ENCODE data around the gene SETD5.
"Not testable (repeated sequence)": the region's sequence is repeated elsewhere in the genome, so short reads cannot be mapped to it uniquely, and the experiment has no call there.

SETD5 gene

DNA sequence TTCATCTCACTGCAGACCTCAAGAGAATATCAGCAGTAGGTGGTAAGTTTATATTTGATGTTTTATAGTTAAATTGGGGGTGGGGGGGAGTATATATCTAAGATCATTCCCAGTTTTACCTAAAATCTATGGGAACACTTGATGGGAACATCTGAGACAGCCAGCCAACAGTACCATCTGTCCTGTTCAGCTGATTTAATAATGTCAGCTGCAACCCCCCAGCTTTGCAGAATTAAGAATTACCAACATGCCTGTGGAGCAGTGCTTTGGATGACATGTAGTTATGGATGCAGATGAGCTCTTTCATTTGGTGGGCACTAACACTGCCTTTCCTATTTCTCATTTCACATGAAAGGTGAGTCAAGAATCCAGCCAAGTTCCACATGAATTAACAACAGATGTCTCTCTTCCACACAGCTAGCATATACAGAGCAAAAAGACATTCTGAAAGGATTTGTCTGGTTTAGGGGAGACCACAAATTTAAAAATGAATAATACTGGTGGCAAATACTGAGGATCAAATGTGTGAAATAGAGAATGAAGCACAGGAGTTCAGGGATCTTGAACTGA is 76.2 kb downstream of the SETD5 start:
- DNase-seq (ENCODE audit: low read depth) = no peak
- H3K4me3 ChIP-seq (ENCODE audit: control insufficient read depth, low read depth, low read length) = no peak overlapping the region
- TF ChIP-seq, protein P1, sequence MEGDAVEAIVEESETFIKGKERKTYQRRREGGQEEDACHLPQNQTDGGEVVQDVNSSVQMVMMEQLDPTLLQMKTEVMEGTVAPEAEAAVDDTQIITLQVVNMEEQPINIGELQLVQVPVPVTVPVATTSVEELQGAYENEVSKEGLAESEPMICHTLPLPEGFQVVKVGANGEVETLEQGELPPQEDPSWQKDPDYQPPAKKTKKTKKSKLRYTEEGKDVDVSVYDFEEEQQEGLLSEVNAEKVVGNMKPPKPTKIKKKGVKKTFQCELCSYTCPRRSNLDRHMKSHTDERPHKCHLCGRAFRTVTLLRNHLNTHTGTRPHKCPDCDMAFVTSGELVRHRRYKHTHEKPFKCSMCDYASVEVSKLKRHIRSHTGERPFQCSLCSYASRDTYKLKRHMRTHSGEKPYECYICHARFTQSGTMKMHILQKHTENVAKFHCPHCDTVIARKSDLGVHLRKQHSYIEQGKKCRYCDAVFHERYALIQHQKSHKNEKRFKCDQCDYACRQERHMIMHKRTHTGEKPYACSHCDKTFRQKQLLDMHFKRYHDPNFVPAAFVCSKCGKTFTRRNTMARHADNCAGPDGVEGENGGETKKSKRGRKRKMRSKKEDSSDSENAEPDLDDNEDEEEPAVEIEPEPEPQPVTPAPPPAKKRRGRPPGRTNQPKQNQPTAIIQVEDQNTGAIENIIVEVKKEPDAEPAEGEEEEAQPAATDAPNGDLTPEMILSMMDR (IDR thresholded peaks at IDR 0.05; ENCODE audit: control insufficient read depth, insufficient read depth, low read depth, low read length, missing control alignments) = no peak

- no peak for DNase-seq (ENCODE audit: low read depth)
- H3K4me3 ChIP-seq (ENCODE audit: control insufficient read depth, low read depth, low read length) = no peak overlapping the region
- TF ChIP-seq, protein P1 (IDR thresholded peaks at IDR 0.05; ENCODE audit: control insufficient read depth, insufficient read depth, low read depth, low read length, missing control alignments) = no peak
Measured at GRCh38 chr3:9474482-9474881, 77.1 kb downstream of the SETD5 start.

DNA sequence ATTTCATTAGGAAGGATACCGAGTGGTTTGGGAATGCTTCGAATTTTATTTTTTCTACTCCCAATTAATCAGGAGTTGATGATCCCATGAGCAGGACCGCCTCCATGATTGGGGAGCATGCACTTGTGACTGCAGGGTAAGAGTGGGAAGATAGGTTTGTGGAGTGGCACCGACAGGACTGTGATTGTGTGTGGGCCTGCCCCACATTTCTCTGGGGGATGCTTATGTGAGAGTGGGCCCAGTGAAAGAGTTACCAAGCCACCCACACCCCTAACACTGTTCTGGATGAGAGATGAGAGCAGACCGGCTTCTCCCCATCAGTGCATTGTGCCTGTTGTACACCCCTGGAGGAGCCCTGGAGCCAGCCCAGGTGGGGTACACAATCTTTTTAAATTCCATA is 79.5 kb downstream of the SETD5 start:
- no peak overlapping the region for H3K4me3 ChIP-seq (ENCODE audit: control insufficient read depth, low read depth, low read length)
- TF ChIP-seq, protein P1 (IDR thresholded peaks at IDR 0.05; ENCODE audit: control insufficient read depth, insufficient read depth, low read depth, low read length, missing control alignments) = no peak
- no peak for DNase-seq (ENCODE audit: low read depth)

- H3K4me3 ChIP-seq (ENCODE audit: control insufficient read depth, low read depth, low read length) = no peak overlapping the region
- DNase-seq (ENCODE audit: low read depth) = no peak
- TF ChIP-seq, protein P1 (IDR thresholded peaks at IDR 0.05; ENCODE audit: control insufficient read depth, insufficient read depth, low read depth, low read length, missing control alignments) = no peak
Measured at GRCh38 chr3:9480265-9480664, 82.8 kb downstream of the SETD5 start.

DNA sequence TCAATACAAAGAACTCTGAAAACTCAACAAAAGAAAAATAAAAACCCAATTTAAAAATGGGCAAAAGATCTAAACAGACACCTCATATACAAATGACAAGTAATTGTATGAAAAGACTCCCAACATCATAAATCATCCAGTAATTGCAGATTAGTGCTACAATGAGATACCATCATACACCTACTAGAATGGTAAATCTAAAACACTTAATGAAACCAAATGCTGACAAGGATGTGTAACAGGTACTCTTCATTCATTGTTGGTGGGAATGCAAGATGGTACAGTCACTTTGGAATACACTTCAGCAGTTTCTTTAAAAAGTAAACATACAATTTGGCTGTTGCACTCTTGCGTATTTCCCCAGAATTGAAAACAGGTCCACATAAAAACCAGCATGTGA is 87.8 kb downstream of the SETD5 start:
- TF ChIP-seq, protein P1 (IDR thresholded peaks at IDR 0.05; ENCODE audit: control insufficient read depth, insufficient read depth, low read depth, low read length, missing control alignments) = no peak
- H3K4me3 ChIP-seq (ENCODE audit: control insufficient read depth, low read depth, low read length) = no peak overlapping the region
- DNase-seq (ENCODE audit: low read depth) = no peak

- no peak overlapping the region for H3K4me3 ChIP-seq (ENCODE audit: control insufficient read depth, low read depth, low read length)
- DNase-seq (ENCODE audit: low read depth) = no peak
- TF ChIP-seq, protein P1 (IDR thresholded peaks at IDR 0.05; ENCODE audit: control insufficient read depth, insufficient read depth, low read depth, low read length, missing control alignments) = no peak
Measured at GRCh38 chr3:9491506-9491905, 94.1 kb downstream of the SETD5 start.

DNA sequence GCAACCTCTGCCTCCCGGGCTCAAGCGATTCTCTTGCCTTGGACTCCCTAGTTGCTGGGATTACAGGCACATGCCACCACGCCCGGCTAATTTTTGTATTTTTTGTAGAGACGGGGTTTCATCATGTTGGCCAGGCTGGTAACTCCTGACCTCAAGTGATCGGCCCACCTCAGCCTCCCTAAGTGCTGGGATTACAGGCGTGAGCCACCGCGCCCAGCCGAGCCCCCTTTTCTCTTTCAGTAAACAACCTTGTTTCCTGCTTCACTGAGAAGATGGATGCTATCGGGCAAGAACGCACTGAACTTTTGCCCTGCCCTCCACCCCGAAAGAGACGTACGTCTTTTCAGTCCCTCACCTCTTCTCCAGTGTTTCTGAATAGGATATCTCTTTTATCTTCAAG is 96.6 kb downstream of the SETD5 start:
- not testable (repeated sequence) for H3K4me3 ChIP-seq (ENCODE audit: control insufficient read depth, low read depth, low read length); DNase-seq (ENCODE audit: low read depth)
